HCEC 1CT (cell line): ENCODE measurements around the gene CPHXL.

Experiments
- DNase-seq: peaks from one replicate; pipeline ENCODE4 v3.0.0-alpha.2; 2017

The CPHXL gene

DNA sequence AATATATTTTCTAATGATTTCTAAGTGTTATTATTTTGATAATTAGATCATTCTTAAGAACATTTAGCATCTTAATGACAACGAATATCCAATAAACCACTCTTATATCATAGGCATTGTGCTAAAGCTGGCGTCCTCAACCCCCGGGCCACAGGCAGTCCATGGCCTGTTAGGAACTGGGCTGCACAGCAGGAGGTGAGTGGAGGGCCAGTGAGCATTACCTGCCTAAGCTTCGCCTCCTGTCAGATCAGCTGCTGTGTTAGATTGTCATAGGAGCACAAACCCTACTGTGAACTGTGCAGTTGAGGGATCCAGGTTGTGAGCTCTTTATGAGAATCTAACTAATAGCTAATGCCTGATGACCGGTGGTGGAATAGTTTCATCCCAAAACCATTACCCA lies 28.7 kb downstream of the CPHXL start:
- no peak for DNase-seq

DNA sequence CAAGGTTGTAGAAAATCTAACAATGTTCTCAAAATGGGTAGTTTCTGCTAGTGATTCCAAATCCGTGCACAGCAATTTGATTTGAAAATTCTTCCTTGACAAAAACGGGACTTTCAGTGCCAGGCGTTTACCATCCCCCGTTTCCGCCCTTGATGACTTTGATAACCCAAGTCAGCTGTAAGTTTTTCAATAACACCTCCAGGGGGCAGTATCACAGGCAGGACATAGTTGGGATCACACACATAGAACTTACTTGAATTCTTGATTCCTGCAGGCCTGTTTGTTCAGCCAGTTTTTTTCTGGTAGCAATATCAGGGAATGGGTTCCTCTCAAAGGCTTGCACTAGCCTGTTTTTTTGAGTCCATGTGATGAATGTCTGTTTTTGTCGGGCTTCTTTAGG lies 30.6 kb downstream of the CPHXL start:
- DNase-seq: no peak

DNA sequence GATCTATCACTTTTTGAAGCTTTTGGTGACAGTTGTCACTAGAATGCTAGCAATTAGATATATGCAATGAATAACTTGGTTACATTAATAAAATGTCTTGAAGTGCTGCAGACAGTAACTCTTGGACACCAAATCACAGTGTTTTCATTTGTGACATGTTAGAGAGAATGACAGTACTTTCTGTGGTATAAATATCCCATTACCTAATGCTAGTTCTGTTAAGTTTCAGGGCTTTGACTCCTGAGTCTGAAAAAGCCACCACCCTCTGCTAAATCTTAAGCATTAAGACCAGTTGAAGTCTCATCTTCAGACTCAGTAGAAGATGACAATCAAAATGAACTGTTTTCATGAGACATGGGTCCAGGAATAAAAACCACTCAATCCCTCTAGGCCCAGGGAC lies 38.9 kb downstream of the CPHXL start:
- DNase-seq: no peak

- no peak for DNase-seq
These were observed 44.0 kb downstream of the CPHXL start for GRCh38 chr16:75682308-75682707.

GRCh38 chr16:75679366-75679765 lies 46.9 kb downstream of the CPHXL start:
- no peak for DNase-seq

DNA sequence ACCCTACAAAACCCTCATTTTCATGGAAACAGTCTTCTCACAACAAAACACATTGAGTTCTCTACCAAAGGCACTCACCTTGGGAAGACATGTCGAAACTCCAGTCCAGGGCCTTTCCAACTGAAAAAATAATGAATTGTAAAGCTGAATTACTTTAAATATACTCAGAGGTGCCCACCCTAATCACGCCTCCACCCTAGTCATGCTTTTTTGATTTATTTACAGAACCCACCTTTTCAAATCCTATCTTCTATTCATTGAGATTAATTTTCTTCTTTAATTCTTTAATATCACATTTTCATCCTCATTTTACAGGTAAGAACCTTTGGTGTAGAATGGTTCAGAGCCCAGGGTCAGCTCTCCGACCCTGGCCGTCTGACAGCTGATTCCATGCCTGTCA lies 49.4 kb downstream of the CPHXL start, which contains the start of gene CPHXL2:
CPHXL2 (minus strand) TSS at position 101 of the 400 bp plus-strand sequence; CDS start at position 91, 10 bp downstream.
- DNase-seq: no peak

GRCh38 chr16:75667503-75667902 lies 58.8 kb downstream of the CPHXL start:
- DNase-seq: no peak
